Left ventricle myocardium inferior (tissue), 1 donor: Measurements from ENCODE around the gene SEC14L1. TPM values are rescaled to one million over a fixed set of nuclear protein-coding genes. Genes with fewer than 3 reads are reported as not detected.
"Not testable (repeated sequence)": the region's sequence is repeated elsewhere in the genome, so short reads cannot be mapped to it uniquely, and the experiment has no call there.

Experiments used
- DNase-seq: peaks from one replicate; pipeline ENCODE4 v3.0.0-alpha.2; 2020
- H3K27ac ChIP-seq: fragments of 200-600 bp; replicated peaks from 2 replicates; pipeline ENCODE4 v1.8.0; 2021
- H3K27me3 ChIP-seq: fragments of 200-600 bp; 2 replicates; pipeline ENCODE4 v1.8.0; 2021; ENCODE audit warnings: low read depth
- H3K36me3 ChIP-seq: fragments of 200-600 bp; 2 replicates; pipeline ENCODE4 v1.8.0; 2021
- H3K4me1 ChIP-seq: fragments of 200-600 bp; 2 replicates; pipeline ENCODE4 v1.8.0; 2021
- H3K4me3 ChIP-seq: fragments of 200-600 bp; 2 replicates; pipeline ENCODE4 v1.8.0; 2021; ENCODE audit warnings: mild to moderate bottlenecking, moderate library complexity
- H3K9me3 ChIP-seq: fragments of 200-600 bp; replicated peaks from 2 replicates; pipeline ENCODE4 v1.8.0; 2021
- CTCF ChIP-seq: fragments of 200-600 bp; IDR thresholded peaks from 2 replicates; pipeline ENCODE4 v1.8.0; 2021; ENCODE audit warnings: antibody characterized with exemption, mild to moderate bottlenecking, borderline replicate concordance
- intact Hi-C: fragments of 100-400 bp; cut with micrococcal nuclease; formaldehyde crosslinking; loops from one replicate; pipeline ENCODE4 v1.11.0; 2022
- total RNA-seq: library from RNA; stranded (reverse); fragmentation: NEBNext Ultra II Directional; extraction: Animal tissue kit (Norgen Biotek cat#: 25700); gene quantifications from one replicate; pipeline ENCODE4 v1.2.1, GENCODE V29; 2021
- donor health status: DM: no; HTN: yes; CAD: no; lungs with severe emphysema.

Gene SEC14L1
- total RNA-seq, 1 donor from 2014 or later = 55.5 TPM

GRCh38 chr17:77106874-77107358 lies 33.9 kb upstream of the SEC14L1 start:
- H3K4me1 ChIP-seq = peaks cover 64% of the 10 kb centered on the region
- no peaks in the 10 kb centered on the region for H3K27me3 ChIP-seq
- no peak overlapping the region for H3K4me3 ChIP-seq
- no peaks in the 10 kb centered on the region for H3K36me3 ChIP-seq
- no peaks in the 10 kb centered on the region for H3K9me3 ChIP-seq
- intact Hi-C loops = no loop called here
- H3K27ac ChIP-seq = peak overlapping the region; percentile 92
- no peak for DNase-seq
- no peak for TF ChIP-seq CTCF

GRCh38 chr17:77107506-77108433 lies 33.0 kb upstream of the SEC14L1 start:
- H3K4me1 ChIP-seq = peaks cover 68% of the 10 kb centered on the region
- TF ChIP-seq CTCF = no peak
- intact Hi-C loops = no loop called here

GRCh38 chr17:77109159-77109759 lies 31.5 kb upstream of the SEC14L1 start:
- DNase-seq = no peak
- TF ChIP-seq CTCF = no peak
- intact Hi-C loops = no loop called here
- Histone ChIP-seq H3K36me3 (no peaks in the 10 kb centered on the region), H3K9me3 (no peaks in the 10 kb centered on the region), H3K4me3 (no peak overlapping the region), H3K27me3 (no peaks in the 10 kb centered on the region), H3K27ac (peak overlapping the region; percentile 92), H3K4me1 (peaks cover 68% of the 10 kb centered on the region)

More at GRCh38 chr17:77107506-77108433, 33.0 kb upstream of the SEC14L1 start:
- DNase-seq = no peak
- H3K27me3 ChIP-seq = no peaks in the 10 kb centered on the region
- H3K9me3 ChIP-seq = no peaks in the 10 kb centered on the region
- peak overlapping the region; percentile 92 for H3K27ac ChIP-seq
- H3K36me3 ChIP-seq = no peaks in the 10 kb centered on the region
- no peak overlapping the region for H3K4me3 ChIP-seq

- peaks cover 69% of the 10 kb centered on the region for H3K4me1 ChIP-seq
- no peaks in the 10 kb centered on the region for H3K36me3 ChIP-seq
- DNase-seq = no peak
- no peak overlapping the region for H3K4me3 ChIP-seq
- no peaks in the 10 kb centered on the region for H3K9me3 ChIP-seq
- no peaks in the 10 kb centered on the region for H3K27me3 ChIP-seq
- no peak for TF ChIP-seq CTCF
- intact Hi-C loops = no loop called here
- peak overlapping the region; percentile 92 for H3K27ac ChIP-seq
Measured at GRCh38 chr17:77109764-77110359, 30.9 kb upstream of the SEC14L1 start.

GRCh38 chr17:77111165-77111933 lies 29.4 kb upstream of the SEC14L1 start:
- H3K27me3 ChIP-seq, H3K9me3 ChIP-seq, DNase-seq, H3K36me3 ChIP-seq, H3K4me3 ChIP-seq, intact Hi-C loops: not testable (repeated sequence)
- H3K27ac ChIP-seq = peak overlapping the region; percentile 92
- H3K4me1 ChIP-seq = peaks cover 72% of the 10 kb centered on the region
